GM21723 (cell line): ENCODE measurements around the gene TRAPPC2L.

Experiments
- ATAC-seq: cut with Tn5 transposase; IDR thresholded peaks from one replicate; pipeline ENCODE4 v1.9.1; 2021; ENCODE audit warnings: mild to moderate bottlenecking, moderate library complexity; ENCODE audit not compliant: unreplicated experiment

The TRAPPC2L gene

GRCh38 chr16:88874938-88875599, 18.1 kb downstream of the TRAPPC2L start:
- no peak for ATAC-seq

GRCh38 chr16:88875703-88876234, 18.8 kb downstream of the TRAPPC2L start:
- ATAC-seq, result no peak

GRCh38 chr16:88876942-88877526, 20.1 kb downstream of the TRAPPC2L start:
- ATAC-seq, result no peak

GRCh38 chr16:88877564-88878289, 20.8 kb downstream of the TRAPPC2L start:
- ATAC-seq, result no peak

GRCh38 chr16:88878356-88878755, 21.4 kb downstream of the TRAPPC2L start:
- ATAC-seq, result no peak

- no peak for ATAC-seq
Measured at GRCh38 chr16:88878967-88879787, 22.2 kb downstream of the TRAPPC2L start.

GRCh38 chr16:88879788-88880055, 22.8 kb downstream of the TRAPPC2L start:
- ATAC-seq, result no peak

- ATAC-seq, result no peak
Measured at GRCh38 chr16:88880226-88881006, 23.5 kb downstream of the TRAPPC2L start.

- no peak for ATAC-seq
Measured at GRCh38 chr16:88881007-88881615, 24.2 kb downstream of the TRAPPC2L start.

- no peak for ATAC-seq
Measured at GRCh38 chr16:88881675-88882357, 24.9 kb downstream of the TRAPPC2L start.

GRCh38 chr16:88882358-88883030, 25.6 kb downstream of the TRAPPC2L start:
- ATAC-seq, result no peak

GRCh38 chr16:88883117-88883895, 26.4 kb downstream of the TRAPPC2L start:
- ATAC-seq, result no peak

- ATAC-seq, result no peak
Measured at GRCh38 chr16:88883946-88884345, 27.0 kb downstream of the TRAPPC2L start.

- no peak for ATAC-seq
Measured at GRCh38 chr16:88884569-88885271, 27.8 kb downstream of the TRAPPC2L start.

- no peak for ATAC-seq
Measured at GRCh38 chr16:88885693-88886280, 28.9 kb downstream of the TRAPPC2L start.

- no peak for ATAC-seq
Measured at GRCh38 chr16:88886420-88886844, 29.5 kb downstream of the TRAPPC2L start.

GRCh38 chr16:88886845-88887521, 30.1 kb downstream of the TRAPPC2L start:
- no peak for ATAC-seq
